LNCAP (cell line): ENCODE results near the gene RNF175.

Experiments
- CTCF ChIP-seq: fragments of 450-650 bp; IDR thresholded peaks from 2 replicates; pipeline ENCODE4 v1.5.1; 2017; ENCODE audit warnings: mild to moderate bottlenecking

Gene RNF175

GRCh38 chr4:153704522-153704921 lies 55.3 kb downstream of the RNF175 start:
- TF ChIP-seq CTCF = no peak

- TF ChIP-seq CTCF = no peak
Observed at GRCh38 chr4:153684971-153685371, 74.9 kb downstream of the RNF175 start.

GRCh38 chr4:153684182-153684970 lies 75.4 kb downstream of the RNF175 start, which contains the start of gene TLR2:
Gene TLR2 (plus strand): TSS chr4:153684280. CDS start chr4:153702908, 18,628 bp downstream.
- no peak for TF ChIP-seq CTCF

GRCh38 chr4:153683763-153684181 lies 76.1 kb downstream of the RNF175 start:
- no peak for TF ChIP-seq CTCF

GRCh38 chr4:153679486-153679885 lies 80.3 kb downstream of the RNF175 start:
- no peak for TF ChIP-seq CTCF

- no peak for TF ChIP-seq CTCF
Observed at GRCh38 chr4:153676984-153677383, 82.8 kb downstream of the RNF175 start.

- TF ChIP-seq CTCF = no peak
Observed at GRCh38 chr4:153676486-153676885, 83.3 kb downstream of the RNF175 start.
